Measurements from ENCODE around the gene AFTPH.

Gene AFTPH

GRCh38 chr2:64593035-64593655 lies 69.0 kb downstream of the AFTPH start:
- DNase-seq: no peak

- DNase-seq: no peak
Measured at GRCh38 chr2:64594226-64594989, 70.3 kb downstream of the AFTPH start.

GRCh38 chr2:64595397-64596176 lies 71.5 kb downstream of the AFTPH start:
- DNase-seq: no peak

GRCh38 chr2:64598226-64598625 lies 74.1 kb downstream of the AFTPH start:
- no peak for DNase-seq

GRCh38 chr2:64599469-64599868 lies 75.3 kb downstream of the AFTPH start:
- no peak for DNase-seq

GRCh38 chr2:64601034-64601754 lies 77.1 kb downstream of the AFTPH start:
- no peak for DNase-seq

GRCh38 chr2:64601785-64602391 lies 77.8 kb downstream of the AFTPH start:
- DNase-seq: no peak

- DNase-seq: no peak
Measured at GRCh38 chr2:64602436-64602835, 78.3 kb downstream of the AFTPH start.

- DNase-seq: no peak
Measured at GRCh38 chr2:64604155-64604554, 80.0 kb downstream of the AFTPH start.

- no peak for DNase-seq
Measured at GRCh38 chr2:64605026-64605471, 80.9 kb downstream of the AFTPH start.

GRCh38 chr2:64605991-64606478 lies 81.9 kb downstream of the AFTPH start:
- DNase-seq: no peak

- DNase-seq: peak; percentile 93 to 95
Measured at GRCh38 chr2:64606479-64607363, 82.6 kb downstream of the AFTPH start.

GRCh38 chr2:64607381-64608304 lies 83.5 kb downstream of the AFTPH start:
- DNase-seq: no peak

GRCh38 chr2:64608867-64609226 lies 84.7 kb downstream of the AFTPH start:
- DNase-seq: no peak

- peak; percentile 70 to 72 for DNase-seq
Measured at GRCh38 chr2:64609227-64609941, 85.3 kb downstream of the AFTPH start.

GRCh38 chr2:64609942-64610281 lies 85.8 kb downstream of the AFTPH start:
- DNase-seq: no peak

- no peak for DNase-seq
Measured at GRCh38 chr2:64610316-64610855, 86.3 kb downstream of the AFTPH start.

- DNase-seq: no peak
Measured at GRCh38 chr2:64612575-64613195, 88.6 kb downstream of the AFTPH start.

GRCh38 chr2:64613276-64613675 lies 89.1 kb downstream of the AFTPH start:
- DNase-seq: no peak

Measured in CD4-positive, alpha-beta T cell treated with Interleukin-4 for 1 hour (primary cell).